PFSK-1 (cell line): ENCODE data around the gene TMEM169.

Source experiments
- FOXP2 ChIP-seq: optimal IDR thresholded peaks from 2 replicates; pipeline ENCODE3; 2011; ENCODE audit warnings: borderline replicate concordance, control low read depth, inconsistent platforms; ENCODE audit not compliant: insufficient read depth; ENCODE audit errors: extremely low read length, extremely low read depth
- POLR2AphosphoS5 ChIP-seq: IDR thresholded peaks from 2 replicates; pipeline ENCODE4 v1.6.1; 2012; ENCODE audit warnings: low read depth, mild to moderate bottlenecking, control low read depth, low read length, moderate library complexity
- SIN3A ChIP-seq: IDR thresholded peaks from 2 replicates; pipeline ENCODE4 v1.6.1; 2012; ENCODE audit warnings: mild to moderate bottlenecking, low read length, moderate library complexity, borderline replicate concordance; ENCODE audit not compliant: insufficient read depth
- TAF1 ChIP-seq: IDR thresholded peaks from 2 replicates; pipeline ENCODE4 v1.6.1; 2012; ENCODE audit warnings: low read length, control low read depth, borderline replicate concordance; ENCODE audit not compliant: insufficient read depth
- TF ChIP-seq, protein P1 (sequence below), 2 experiments: IDR thresholded peaks; 2 replicates each; pipeline versions ENCODE4 v1.6.1 to v1.8.0; 2011 to 2012; ENCODE audit warnings: low read depth in 2 of 2, low read length in 2 of 2, control low read depth in 1 of 2, inconsistent platforms in 1 of 2, mild to moderate bottlenecking in 1 of 2, moderate library complexity in 1 of 2; ENCODE audit not compliant: insufficient read depth in 1 of 2

DNA sequence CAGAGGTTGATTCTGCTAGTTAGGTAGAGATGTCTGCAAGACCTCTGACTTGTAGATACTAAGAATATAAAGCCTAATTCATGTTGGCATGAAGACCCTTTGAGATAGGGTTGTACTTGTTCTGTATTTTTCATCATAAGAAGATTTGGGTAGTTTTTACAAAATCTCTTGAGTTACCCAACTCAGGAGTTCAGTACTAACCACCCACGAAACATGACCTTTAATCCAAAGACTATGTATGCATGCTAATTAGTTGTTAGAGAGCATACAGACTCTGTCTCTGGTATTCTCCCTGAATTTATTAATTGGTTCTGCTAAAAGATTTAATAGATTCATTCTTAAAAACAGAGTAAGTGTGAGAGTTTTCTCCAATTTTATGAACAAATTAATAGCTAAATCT, 17.1 kb upstream of the TMEM169 start:
- TF ChIP-seq TAF1 (no peak), POLR2AphosphoS5 (no peak), SIN3A (no peak), FOXP2 (no peak)
- TF ChIP-seq, protein P1, sequence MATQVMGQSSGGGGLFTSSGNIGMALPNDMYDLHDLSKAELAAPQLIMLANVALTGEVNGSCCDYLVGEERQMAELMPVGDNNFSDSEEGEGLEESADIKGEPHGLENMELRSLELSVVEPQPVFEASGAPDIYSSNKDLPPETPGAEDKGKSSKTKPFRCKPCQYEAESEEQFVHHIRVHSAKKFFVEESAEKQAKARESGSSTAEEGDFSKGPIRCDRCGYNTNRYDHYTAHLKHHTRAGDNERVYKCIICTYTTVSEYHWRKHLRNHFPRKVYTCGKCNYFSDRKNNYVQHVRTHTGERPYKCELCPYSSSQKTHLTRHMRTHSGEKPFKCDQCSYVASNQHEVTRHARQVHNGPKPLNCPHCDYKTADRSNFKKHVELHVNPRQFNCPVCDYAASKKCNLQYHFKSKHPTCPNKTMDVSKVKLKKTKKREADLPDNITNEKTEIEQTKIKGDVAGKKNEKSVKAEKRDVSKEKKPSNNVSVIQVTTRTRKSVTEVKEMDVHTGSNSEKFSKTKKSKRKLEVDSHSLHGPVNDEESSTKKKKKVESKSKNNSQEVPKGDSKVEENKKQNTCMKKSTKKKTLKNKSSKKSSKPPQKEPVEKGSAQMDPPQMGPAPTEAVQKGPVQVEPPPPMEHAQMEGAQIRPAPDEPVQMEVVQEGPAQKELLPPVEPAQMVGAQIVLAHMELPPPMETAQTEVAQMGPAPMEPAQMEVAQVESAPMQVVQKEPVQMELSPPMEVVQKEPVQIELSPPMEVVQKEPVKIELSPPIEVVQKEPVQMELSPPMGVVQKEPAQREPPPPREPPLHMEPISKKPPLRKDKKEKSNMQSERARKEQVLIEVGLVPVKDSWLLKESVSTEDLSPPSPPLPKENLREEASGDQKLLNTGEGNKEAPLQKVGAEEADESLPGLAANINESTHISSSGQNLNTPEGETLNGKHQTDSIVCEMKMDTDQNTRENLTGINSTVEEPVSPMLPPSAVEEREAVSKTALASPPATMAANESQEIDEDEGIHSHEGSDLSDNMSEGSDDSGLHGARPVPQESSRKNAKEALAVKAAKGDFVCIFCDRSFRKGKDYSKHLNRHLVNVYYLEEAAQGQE (IDR thresholded peaks at IDR 0.05; ENCODE audit: insufficient read depth in 1 of 2, low read depth in 2 of 2, low read length in 2 of 2): no peak
